ENCODE data around the gene SCGB1C1. TPM values are rescaled to one million over a fixed set of nuclear protein-coding genes. Genes with fewer than 3 reads are reported as not detected.

The SCGB1C1 gene
- total RNA-seq, 1 donor: not detected

- DNase-seq (ENCODE audit: low read depth): no peak
- no peak overlapping the region for H3K4me3 ChIP-seq (ENCODE audit: low read depth, low read length)
- TF ChIP-seq, protein P1, sequence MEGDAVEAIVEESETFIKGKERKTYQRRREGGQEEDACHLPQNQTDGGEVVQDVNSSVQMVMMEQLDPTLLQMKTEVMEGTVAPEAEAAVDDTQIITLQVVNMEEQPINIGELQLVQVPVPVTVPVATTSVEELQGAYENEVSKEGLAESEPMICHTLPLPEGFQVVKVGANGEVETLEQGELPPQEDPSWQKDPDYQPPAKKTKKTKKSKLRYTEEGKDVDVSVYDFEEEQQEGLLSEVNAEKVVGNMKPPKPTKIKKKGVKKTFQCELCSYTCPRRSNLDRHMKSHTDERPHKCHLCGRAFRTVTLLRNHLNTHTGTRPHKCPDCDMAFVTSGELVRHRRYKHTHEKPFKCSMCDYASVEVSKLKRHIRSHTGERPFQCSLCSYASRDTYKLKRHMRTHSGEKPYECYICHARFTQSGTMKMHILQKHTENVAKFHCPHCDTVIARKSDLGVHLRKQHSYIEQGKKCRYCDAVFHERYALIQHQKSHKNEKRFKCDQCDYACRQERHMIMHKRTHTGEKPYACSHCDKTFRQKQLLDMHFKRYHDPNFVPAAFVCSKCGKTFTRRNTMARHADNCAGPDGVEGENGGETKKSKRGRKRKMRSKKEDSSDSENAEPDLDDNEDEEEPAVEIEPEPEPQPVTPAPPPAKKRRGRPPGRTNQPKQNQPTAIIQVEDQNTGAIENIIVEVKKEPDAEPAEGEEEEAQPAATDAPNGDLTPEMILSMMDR (IDR thresholded peaks at IDR 0.05; ENCODE audit: insufficient read depth, low read length): no peak
These were observed 10.4 kb downstream of the SCGB1C1 start for GRCh38 chr11:203056-203944.

GRCh38 chr11:203945-204586 is 11.2 kb downstream of the SCGB1C1 start:
- DNase-seq (ENCODE audit: low read depth): no peak
- H3K4me3 ChIP-seq (ENCODE audit: low read depth, low read length): no peak overlapping the region
- TF ChIP-seq, protein P1 (IDR thresholded peaks at IDR 0.05; ENCODE audit: insufficient read depth, low read length): no peak

- no peak for DNase-seq (ENCODE audit: low read depth)
- no peak overlapping the region for H3K4me3 ChIP-seq (ENCODE audit: low read depth, low read length)
- TF ChIP-seq, protein P1 (IDR thresholded peaks at IDR 0.05; ENCODE audit: insufficient read depth, low read length): no peak
These were observed 11.8 kb downstream of the SCGB1C1 start for GRCh38 chr11:204587-205109.

DNA sequence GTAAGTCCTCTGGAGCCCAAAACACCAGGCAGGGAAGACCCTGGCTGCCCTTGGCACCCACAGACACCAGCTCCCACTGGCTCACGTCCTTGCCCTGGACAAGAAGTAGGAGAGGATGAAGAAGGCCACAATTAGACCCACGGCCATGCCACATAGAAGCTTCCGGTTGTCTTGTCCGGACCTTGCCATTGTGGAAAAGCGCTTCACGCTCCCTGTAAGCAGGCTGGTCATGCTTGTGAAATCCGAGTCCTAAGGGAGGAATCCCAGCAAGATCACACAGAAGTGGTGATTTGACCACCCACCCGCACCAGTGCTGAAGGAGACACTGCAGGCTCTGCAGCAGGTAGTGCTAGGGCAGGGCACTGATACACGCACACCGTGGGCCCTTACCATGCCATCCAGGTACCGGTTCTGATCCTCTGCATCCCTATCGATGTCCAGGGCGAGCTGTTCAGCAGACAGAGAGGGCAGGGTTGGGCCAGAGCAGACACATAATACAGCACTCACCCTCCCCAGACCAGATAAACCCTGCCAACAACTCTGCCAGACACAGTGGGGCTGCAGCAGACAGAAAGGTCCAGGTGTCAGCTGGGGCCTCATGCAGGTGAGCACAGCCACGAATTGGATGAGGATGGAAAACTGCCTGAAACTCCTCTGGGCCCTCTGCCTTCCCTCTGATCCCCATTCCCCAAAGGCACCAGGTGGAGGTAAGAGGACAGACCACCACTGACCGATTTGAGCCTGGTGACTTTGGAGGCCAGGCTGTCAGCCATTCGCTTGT is 12.5 kb downstream of the SCGB1C1 start:
- TF ChIP-seq, protein P1 (IDR thresholded peaks at IDR 0.05; ENCODE audit: insufficient read depth, low read length): no peak
- no peak for DNase-seq (ENCODE audit: low read depth)
- peak overlapping the region; percentile 80 for H3K4me3 ChIP-seq (ENCODE audit: low read depth, low read length)

- peak overlapping the region; percentile 80 for H3K4me3 ChIP-seq (ENCODE audit: low read depth, low read length)
- DNase-seq (ENCODE audit: low read depth): no peak
- TF ChIP-seq, protein P1 (IDR thresholded peaks at IDR 0.05; ENCODE audit: insufficient read depth, low read length): no peak
These were observed 13.1 kb downstream of the SCGB1C1 start for GRCh38 chr11:206002-206384.

DNA sequence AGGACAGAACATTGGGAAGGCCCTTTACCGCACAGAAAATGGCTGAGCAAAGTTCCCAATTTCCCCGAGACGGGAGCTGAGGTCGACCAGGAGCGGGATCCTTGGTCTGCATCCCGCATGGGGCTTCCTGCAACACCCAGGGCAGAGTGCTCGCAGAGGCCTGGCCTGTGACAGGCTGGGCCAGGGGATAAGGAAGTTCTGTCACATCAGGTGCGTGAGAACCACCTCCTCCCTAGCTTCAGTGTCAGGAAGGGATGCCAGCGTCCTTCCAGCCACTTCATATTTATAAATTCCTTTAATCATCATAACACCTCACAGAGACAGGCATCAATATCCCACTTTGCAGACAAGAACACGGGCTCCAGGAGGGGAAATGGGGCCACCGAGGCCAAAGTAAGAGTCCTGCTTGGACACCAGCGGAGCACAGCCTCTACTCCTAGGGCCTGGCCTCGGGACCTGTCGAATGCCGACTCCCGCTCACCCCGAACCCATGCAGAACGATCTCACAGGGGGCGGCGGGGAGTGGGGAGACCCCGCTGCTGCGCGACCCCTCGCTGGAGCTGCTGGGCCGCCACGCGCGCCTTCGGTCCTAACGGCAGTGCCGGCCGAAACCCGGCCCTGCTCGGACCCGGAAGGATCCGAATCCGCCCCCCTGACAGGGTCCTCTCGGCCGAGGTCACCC is 13.8 kb downstream of the SCGB1C1 start:
- H3K4me3 ChIP-seq (ENCODE audit: low read depth, low read length): peak overlapping the region; percentile 80
- DNase-seq (ENCODE audit: low read depth): peak; percentile 22
- TF ChIP-seq, protein P1 (IDR thresholded peaks at IDR 0.05; ENCODE audit: insufficient read depth, low read length): no peak
